GM21723 (cell line): ENCODE measurements around the gene JPT2.

ENCODE experiments used
- ATAC-seq: cut with Tn5 transposase; IDR thresholded peaks from one replicate; pipeline ENCODE4 v1.9.1; 2021; ENCODE audit warnings: mild to moderate bottlenecking, moderate library complexity; ENCODE audit not compliant: unreplicated experiment

JPT2 gene

GRCh38 chr16:1651094-1651973 is 26.7 kb upstream of the JPT2 start:
- ATAC-seq: no peak

GRCh38 chr16:1651974-1652312 is 26.1 kb upstream of the JPT2 start:
- no peak for ATAC-seq

- no peak for ATAC-seq
Observed at GRCh38 chr16:1653023-1653422, 25.1 kb upstream of the JPT2 start.

GRCh38 chr16:1654505-1655268 is 23.4 kb upstream of the JPT2 start:
- no peak for ATAC-seq

- ATAC-seq: no peak
Observed at GRCh38 chr16:1655269-1655807, 22.7 kb upstream of the JPT2 start.

GRCh38 chr16:1655909-1656807 is 21.9 kb upstream of the JPT2 start:
- ATAC-seq: no peak

- no peak for ATAC-seq
Observed at GRCh38 chr16:1656808-1657617, 21.1 kb upstream of the JPT2 start.

GRCh38 chr16:1657841-1658240 is 20.2 kb upstream of the JPT2 start:
- no peak for ATAC-seq

- ATAC-seq: no peak
Observed at GRCh38 chr16:1659031-1659430, 19.0 kb upstream of the JPT2 start.

GRCh38 chr16:1661826-1662225 is 16.3 kb upstream of the JPT2 start:
- ATAC-seq: no peak

GRCh38 chr16:1662543-1662942 is 15.5 kb upstream of the JPT2 start:
- ATAC-seq: no peak

- no peak for ATAC-seq
Observed at GRCh38 chr16:1665829-1666228, 12.2 kb upstream of the JPT2 start.

GRCh38 chr16:1666316-1666715 is 11.8 kb upstream of the JPT2 start:
- no peak for ATAC-seq

GRCh38 chr16:1667271-1667670 is 10.8 kb upstream of the JPT2 start:
- ATAC-seq: no peak

GRCh38 chr16:1667916-1668315 is 10.2 kb upstream of the JPT2 start:
- no peak for ATAC-seq

- no peak for ATAC-seq
Observed at GRCh38 chr16:1668612-1669319, 9.3 kb upstream of the JPT2 start.

- ATAC-seq: no peak
Observed at GRCh38 chr16:1669698-1670097, 8.4 kb upstream of the JPT2 start.

GRCh38 chr16:1670371-1670770 is 7.7 kb upstream of the JPT2 start:
- ATAC-seq: no peak

GRCh38 chr16:1670866-1671265 is 7.2 kb upstream of the JPT2 start:
- no peak for ATAC-seq
